Germinal center (tissue), 1 donor: Measurements from ENCODE around the gene DENND6B.
A peak's percentile ranks its signal among the peaks of the same experiment; 100 is the strongest.

Experiments
- DNase-seq: peaks from one replicate; pipeline ENCODE4 v3.0.0; 2012; ENCODE audit warnings: mixed read lengths, low spot score

The DENND6B gene

GRCh38 chr22:50315289-50316113 lies 11.3 kb downstream of the DENND6B start:
- DNase-seq, result peak; percentile 27

GRCh38 chr22:50314455-50315288 lies 12.1 kb downstream of the DENND6B start:
- DNase-seq, result peak; percentile 73

GRCh38 chr22:50314081-50314454 lies 12.7 kb downstream of the DENND6B start:
- no peak for DNase-seq

- no peak for DNase-seq
Measured at GRCh38 chr22:50313600-50313999, 13.2 kb downstream of the DENND6B start.

GRCh38 chr22:50313021-50313420 lies 13.8 kb downstream of the DENND6B start:
- DNase-seq, result no peak

GRCh38 chr22:50312371-50312770 lies 14.4 kb downstream of the DENND6B start:
- no peak for DNase-seq

GRCh38 chr22:50311606-50312351 lies 15.0 kb downstream of the DENND6B start:
- DNase-seq, result no peak

GRCh38 chr22:50310949-50311444 lies 15.8 kb downstream of the DENND6B start:
- no peak for DNase-seq

- DNase-seq, result no peak
Measured at GRCh38 chr22:50310031-50310722, 16.6 kb downstream of the DENND6B start.

GRCh38 chr22:50309601-50309991 lies 17.2 kb downstream of the DENND6B start:
- no peak for DNase-seq

GRCh38 chr22:50308986-50309600 lies 17.7 kb downstream of the DENND6B start:
- DNase-seq, result no peak

GRCh38 chr22:50308597-50308935 lies 18.2 kb downstream of the DENND6B start:
- DNase-seq, result no peak

GRCh38 chr22:50307890-50308596 lies 18.8 kb downstream of the DENND6B start:
- no peak for DNase-seq

- DNase-seq, result peak; percentile 66
Measured at GRCh38 chr22:50306753-50307749, 19.8 kb downstream of the DENND6B start, which contains the start of gene PLXNB2. Gene PLXNB2 (minus strand): TSS chr22:50307646. CDS start chr22:50290584, 17,062 bp downstream.

GRCh38 chr22:50305923-50306566 lies 20.8 kb downstream of the DENND6B start:
- DNase-seq, result peak; percentile 52

- no peak for DNase-seq
Measured at GRCh38 chr22:50305393-50305922, 21.4 kb downstream of the DENND6B start.

GRCh38 chr22:50304528-50305392 lies 22.1 kb downstream of the DENND6B start:
- DNase-seq, result peak; percentile 51
